Activated CD4-positive, alpha-beta T cell treated with anti-CD3 and anti-CD28 coated beads, Interleukin-2, Interleukin-4, amounts not matched to agents 100 ng/mL and 50 ng/mL, durations not matched to agents 16 hours and 8 hours (primary cell): Measurements from ENCODE around the gene NTMT2.
"Not testable (repeated sequence)": the region's sequence is repeated elsewhere in the genome, so short reads cannot be mapped to it uniquely, and the experiment has no call there.

Source experiments
- DNase-seq: peaks from one replicate; pipeline ENCODE4 v3.0.0-alpha.2; 2020; ENCODE audit warnings: low spot score

Gene NTMT2

DNA sequence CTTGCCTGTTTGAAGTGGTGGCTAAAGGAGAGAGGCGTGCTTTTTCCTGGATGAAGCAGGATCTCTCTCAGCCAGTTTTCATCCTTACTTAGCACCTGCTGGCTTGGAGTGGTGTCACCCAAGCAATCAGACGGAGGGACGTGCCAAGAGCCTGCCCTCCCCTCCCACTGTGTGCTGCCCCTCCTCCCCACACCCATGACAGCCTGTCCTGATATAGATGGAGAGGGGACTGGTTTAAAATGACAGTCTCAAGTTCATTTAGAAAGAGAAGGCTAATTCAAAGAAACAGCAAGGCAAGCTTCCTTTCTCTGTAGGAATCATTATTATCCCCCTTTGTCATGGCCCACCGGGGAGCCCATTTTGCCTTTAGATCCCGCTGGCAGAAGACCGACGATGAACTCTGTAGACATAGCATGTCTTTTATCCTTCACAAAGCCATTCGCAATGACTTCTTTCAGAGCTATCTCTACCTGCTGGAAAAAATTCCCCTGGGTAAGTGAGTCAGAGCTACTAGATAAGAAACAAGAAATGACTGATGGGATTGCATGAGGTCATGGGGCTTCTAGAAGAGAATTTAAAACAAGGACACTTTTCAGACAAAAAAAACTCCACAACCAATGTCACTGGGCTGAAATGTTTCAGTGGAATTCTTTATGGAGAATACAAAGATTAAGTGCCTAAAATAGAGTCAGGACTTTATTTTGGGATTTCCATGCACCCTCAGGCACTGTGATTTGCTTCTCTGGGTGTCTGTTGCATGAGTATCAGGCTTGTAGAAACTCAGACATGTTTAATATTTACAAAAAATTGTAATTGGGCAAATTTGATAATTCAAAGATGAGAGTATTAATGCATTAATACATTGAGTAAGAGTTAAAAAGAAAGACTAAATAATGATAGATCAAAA, at the start of gene NTMT2:
NTMT2 (plus strand) TSS at position 190 of the 907 bp plus-strand sequence; CDS start at position 339, 149 bp downstream.
- no peak for DNase-seq

- no peak for DNase-seq
These were observed 49.6 kb upstream of the NTMT2 start for GRCh38 chr1:170095976-170096748.

DNA sequence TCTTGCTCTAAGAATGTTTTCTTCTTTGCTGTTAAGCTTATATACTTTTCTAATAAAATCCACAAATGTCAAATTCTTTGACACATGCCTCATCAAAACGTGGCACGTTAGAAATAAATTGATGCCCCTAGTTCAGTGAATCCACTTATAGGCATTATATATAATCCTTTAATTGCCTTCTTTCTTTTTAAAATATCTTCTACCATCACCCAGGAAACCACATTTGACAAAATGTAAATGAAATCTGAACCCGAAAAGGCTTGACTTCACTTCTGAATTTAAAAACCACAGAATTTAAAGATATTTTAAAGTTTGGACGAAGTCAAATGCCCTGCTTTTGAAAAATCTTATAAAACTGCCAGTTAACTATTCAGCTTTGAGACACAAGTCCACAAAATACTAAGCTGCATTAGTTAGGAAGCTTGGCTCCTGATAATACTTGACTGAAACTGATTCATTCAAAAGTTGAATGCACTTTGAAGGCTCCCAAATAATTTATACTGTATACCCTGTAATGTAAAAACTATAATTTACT, 48.9 kb upstream of the NTMT2 start:
- DNase-seq, result no peak

DNA sequence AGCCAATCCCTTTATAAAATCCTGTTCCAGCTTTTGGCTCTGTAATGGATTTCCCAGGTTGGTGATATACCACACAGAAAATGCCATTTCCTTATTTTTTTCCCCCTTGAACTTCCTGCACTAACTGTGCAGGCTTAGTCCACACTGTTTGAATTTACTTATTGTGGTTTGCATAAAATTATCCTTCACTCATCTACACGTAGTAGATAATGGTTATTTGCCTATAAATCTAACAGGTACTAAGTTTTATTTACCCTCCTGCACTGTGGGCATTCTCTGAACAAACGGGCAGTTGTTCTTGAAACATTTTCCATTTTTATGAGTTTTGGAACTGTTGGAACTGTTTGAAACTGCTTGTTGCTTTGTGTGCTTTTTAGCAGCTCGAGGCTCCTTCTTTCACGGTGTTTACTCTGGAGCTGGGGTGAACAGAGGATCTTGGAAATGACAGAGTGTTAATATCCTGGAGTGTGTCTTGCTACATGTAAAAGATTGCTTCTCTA, 48.3 kb upstream of the NTMT2 start:
- no peak for DNase-seq

DNA sequence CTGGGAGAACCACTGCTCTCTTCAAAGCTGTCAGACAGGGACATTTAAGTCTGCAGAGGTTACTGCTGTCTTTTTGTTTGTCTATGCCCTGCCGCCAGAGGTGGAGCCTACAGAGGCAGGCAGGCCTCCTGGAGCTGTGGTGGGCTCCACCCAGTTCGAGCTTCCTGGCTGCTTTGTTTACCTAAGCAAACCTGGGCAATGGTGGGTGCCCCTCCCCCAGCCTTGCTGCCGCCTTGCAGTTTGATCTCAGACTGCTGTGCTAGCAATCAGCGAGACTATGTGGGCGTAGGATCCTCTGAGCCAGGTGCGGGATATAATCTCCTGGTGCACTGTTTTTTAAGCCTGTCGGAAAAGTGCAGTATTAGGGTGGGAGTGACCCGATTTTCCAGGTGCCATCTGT, 32.6 kb upstream of the NTMT2 start:
- not testable (repeated sequence) for DNase-seq

- no peak for DNase-seq
These were observed 30.9 kb upstream of the NTMT2 start for GRCh38 chr1:170114906-170115305.

DNA sequence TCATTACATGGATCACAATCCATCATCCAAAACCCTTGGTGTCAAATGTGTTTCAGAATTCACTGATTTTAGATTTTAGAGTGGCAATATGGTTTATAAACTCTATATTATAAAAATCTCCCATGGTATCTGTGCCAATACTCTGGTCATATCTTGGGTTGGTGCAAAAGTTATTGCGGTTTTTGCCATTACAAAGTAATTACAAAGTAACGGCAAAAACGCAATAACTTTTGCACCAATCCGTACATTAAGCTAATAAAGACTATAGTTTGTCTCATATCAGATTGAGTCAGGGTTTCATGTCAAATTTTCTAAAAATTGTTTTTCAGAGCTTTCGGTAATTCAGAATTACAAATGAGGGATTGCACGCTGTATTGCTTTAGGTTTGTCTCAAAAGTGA, 23.4 kb upstream of the NTMT2 start:
- no peak for DNase-seq

DNA sequence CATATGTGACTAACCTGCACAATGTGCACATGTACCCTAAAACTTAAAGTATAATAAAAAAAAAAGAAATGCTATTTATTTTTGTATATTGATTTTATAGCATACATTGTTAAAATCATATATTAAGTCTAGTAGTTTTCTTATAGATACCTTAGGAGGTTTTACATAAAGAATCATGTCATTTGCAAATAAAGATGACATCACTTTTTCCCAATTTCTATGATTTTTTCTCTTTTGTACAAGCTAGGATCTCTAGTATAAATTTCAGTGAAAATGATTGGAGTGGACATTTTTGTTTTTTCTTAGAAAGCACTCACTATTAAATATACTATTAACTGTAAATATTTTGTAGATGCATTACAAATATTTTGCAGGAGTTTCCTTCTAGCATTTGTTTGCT, 20.5 kb upstream of the NTMT2 start:
- no peak for DNase-seq

GRCh38 chr1:170126696-170127095, 19.1 kb upstream of the NTMT2 start:
- no peak for DNase-seq

GRCh38 chr1:170131450-170131849, 14.3 kb upstream of the NTMT2 start:
- no peak for DNase-seq

DNA sequence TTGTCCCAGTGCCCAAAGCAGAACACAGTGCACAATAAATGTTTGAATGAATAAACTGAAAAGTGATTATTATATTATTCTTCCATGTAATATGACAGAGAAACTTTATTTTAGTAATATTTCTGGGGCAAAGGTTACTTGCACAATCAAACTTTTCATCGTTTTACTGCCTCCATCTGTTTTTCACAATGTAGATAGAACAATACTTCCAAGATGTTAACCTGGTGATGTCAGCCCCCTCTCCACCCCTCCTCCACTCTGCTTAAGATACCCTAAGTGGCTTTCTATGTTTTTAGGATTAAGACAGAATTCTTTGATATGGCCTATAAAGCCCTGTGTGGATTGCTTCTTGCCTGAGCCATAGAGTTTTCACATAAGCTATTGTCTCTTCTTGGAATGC, 13.8 kb upstream of the NTMT2 start:
- no peak for DNase-seq

GRCh38 chr1:170133766-170134495, 11.8 kb upstream of the NTMT2 start:
- DNase-seq, result no peak

GRCh38 chr1:170134521-170134920, 11.2 kb upstream of the NTMT2 start:
- no peak for DNase-seq

- no peak for DNase-seq
These were observed 5.4 kb upstream of the NTMT2 start for GRCh38 chr1:170140371-170140770.

DNA sequence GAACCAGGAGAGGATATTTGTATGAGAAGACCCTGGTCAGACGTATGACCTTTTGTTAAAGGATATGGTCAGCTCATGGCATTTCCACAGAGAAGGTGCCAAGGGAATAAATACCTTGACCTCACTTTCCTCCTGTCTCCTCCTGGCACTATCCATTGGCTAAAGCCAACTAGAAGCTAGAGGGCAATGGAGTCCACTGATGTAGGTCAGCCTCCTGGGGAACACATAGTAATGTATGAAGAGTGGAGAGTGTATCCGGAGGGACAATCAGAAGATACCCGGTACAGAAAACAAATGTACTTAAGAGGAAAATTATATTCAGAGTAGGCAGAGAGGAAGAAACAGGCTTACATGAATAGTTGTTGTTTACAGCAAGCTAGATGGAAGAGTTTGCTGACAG, 698 bp upstream of the NTMT2 start:
- no peak for DNase-seq

DNA sequence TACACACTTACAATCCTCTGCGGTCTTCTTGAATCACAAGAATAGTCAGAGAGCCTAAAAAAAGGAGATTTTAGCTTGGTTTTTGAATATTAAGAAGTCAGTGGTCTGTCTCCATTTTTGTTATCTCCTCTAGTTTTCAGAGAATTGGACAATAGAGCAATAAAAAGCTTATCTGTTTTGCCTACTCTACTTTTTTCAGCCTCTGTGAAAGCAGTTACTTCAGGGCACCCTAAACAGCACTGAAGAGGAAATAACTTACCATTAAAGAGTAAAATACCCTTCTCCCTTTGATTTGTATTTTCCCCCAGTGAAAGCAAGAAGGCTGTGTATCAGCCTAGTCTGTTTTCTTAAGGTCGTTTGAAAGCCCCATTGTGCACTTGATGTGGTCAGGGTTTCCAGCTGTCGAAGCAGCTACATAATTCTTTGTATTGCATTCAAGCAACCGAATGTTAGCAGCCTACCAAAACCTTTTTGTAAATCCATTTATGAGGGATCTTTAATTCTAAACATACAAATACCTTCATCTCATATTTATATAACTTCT, 1.0 kb downstream of the NTMT2 start:
- no peak for DNase-seq

DNA sequence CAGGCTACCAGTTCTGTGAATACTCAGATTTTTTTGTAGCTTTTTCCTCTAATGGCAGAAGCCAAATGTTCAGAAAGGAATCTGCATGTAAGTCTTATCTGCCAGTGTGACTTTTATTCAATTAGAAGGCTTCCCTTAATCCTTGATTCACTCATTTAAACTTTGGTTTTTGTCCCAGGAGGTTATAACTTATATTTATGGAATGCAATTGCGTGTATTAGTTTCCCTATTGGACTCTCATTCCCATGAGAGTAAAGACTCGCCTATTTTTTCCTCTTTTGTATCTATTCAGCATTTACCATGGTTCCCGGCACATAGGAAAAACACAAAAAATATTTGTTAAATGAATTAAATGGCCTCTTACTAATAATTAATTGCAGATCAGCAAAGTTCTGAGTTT, 3.5 kb downstream of the NTMT2 start:
- DNase-seq, result no peak

GRCh38 chr1:170150016-170150415, 4.3 kb downstream of the NTMT2 start:
- no peak for DNase-seq

DNA sequence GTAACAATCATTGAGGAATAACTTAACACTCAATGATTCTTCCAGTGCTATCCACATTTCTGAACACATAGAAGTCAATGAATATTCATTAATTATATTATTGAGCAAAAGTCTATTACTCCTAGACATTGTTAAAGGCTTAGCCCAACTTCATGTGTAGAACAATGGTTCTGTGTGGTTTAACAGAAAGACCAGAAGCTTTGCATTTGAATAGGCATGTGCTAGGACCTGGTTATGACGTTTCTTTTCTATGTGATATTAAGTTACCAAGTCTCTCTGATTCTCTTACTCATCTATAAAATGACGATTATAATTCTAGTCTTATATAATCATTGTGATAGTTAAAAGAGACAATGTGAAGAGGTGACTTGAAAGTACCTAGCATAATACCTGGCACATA, 5.2 kb downstream of the NTMT2 start:
- no peak for DNase-seq

DNA sequence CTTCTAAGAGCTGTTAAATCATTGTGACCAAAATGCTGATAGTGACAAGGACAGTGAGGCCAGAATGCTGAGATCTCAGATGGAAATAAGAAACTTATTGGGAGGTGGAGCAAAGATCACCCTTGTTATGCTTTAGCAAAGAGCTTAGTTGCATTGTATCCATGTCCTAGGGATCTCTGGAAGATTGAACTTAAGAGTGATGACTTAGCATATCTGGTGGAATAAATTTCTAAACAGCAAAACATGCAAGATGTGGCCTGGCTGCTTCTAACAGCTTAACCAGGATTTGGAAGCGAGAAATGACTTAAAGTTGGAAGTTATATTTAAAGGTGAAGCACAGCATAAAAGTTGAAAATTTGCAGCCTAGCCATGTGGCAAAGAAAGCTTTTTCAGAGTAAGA, 7.7 kb downstream of the NTMT2 start:
- DNase-seq, result no peak

- DNase-seq, result no peak
These were observed 9.3 kb downstream of the NTMT2 start for GRCh38 chr1:170155055-170155454.

DNA sequence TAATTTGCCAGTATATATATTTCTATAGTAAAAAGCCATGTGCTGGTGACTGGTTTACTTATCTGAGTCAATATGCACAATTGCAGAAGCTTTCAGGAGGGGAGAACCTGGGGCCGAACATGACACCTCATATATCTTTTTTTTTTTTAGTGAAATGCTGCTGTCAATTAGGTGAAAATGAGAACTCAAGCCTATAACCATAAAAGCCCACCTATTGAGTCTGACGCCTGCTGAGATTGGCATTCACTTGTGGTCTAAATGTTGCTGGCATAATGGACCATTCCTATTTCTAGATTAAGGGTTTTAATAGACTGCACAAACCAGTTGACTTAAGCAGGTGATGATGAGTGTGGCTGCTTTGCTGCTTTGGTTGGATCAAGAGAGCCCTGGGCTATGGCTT, 10.8 kb downstream of the NTMT2 start:
- no peak for DNase-seq
